HG02970 (cell line): Measurements from ENCODE around the gene AP5M1.
"Not testable (repeated sequence)": the region's sequence is repeated elsewhere in the genome, so short reads cannot be mapped to it uniquely, and the experiment has no call there.

Experiments used
- ATAC-seq: cut with Tn5 transposase; IDR thresholded peaks from one replicate; pipeline ENCODE4 v1.9.1; 2021; ENCODE audit warnings: mild to moderate bottlenecking, moderate library complexity, moderate number of reproducible peaks; ENCODE audit not compliant: unreplicated experiment, low FRiP score

AP5M1 gene, protein sequence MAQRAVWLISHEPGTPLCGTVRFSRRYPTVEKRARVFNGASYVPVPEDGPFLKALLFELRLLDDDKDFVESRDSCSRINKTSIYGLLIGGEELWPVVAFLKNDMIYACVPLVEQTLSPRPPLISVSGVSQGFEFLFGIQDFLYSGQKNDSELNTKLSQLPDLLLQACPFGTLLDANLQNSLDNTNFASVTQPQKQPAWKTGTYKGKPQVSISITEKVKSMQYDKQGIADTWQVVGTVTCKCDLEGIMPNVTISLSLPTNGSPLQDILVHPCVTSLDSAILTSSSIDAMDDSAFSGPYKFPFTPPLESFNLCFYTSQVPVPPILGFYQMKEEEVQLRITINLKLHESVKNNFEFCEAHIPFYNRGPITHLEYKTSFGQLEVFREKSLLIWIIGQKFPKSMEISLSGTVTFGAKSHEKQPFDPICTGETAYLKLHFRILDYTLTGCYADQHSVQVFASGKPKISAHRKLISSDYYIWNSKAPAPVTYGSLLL

DNA sequence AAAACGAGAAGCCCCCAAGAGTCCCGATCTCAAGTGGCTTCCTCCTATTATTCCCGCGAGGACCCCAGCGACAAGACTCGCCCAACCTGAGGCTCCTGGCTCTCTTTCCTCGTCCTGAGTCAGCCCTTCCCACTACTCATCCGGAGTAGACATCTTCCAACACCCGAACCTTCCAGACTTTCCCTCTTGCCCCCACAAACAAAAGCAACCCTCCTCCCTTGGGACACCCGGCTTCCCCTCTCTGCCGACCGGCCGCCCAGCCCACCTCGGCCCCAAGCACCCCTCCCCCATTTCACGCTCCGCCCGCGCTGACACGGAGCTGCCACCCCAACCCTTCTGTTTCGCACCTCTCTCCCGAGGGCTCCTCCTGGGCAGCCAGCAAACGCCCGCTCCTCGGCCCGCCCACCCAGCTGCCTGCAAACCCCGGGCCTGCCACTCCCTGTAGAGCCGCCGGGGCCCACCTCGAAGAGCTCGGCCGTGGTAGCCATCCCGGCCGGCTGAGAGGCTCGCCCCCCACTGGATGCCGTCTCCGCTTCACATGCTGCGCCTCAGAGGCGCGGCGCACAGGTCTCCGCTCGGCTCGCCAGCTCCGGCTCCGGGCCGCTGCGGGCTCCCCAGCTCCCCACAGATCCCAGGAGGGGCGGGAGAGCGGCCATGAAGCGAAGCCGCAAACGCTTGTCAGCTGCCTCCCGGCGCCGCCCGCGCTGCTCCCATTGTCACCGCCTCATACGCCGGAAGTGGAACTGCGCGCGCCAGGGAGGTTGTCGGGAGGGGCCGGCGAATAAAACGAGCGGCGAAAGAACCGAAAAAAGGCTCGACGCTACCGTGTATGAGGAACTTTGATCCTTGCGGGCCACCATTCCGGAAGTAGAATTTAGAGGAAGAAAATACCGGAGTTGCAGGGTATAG, at the start of gene AP5M1, which contains the start of gene EXOC5:
Gene AP5M1 (plus strand): TSS at position 811 of the 909 bp plus-strand sequence. CDS start 344 bp downstream, outside the sequence.
Gene EXOC5 (minus strand): TSS at position 745 of the 909 bp plus-strand sequence. CDS start 257 bp downstream, at position 488.
- ATAC-seq: peak; percentile 86

DNA sequence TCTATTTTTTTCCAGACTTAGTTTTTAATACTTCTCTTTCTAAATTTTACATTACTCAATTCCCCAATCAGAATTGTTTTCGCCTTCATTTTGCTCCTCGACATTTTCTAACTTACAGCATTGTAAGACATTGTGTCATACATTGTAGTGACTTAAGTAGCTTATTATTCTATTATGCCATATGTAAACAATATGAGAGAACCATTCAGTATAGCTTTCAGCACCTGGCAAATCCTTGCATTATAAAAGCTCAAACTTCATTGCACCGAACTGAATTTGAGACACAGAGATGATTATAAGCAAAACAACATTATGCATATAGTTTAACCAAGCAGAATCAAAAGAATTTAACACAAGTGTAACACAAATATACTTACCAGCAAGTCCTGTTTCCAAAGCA, 46.8 kb upstream of the AP5M1 start:
- no peak for ATAC-seq

DNA sequence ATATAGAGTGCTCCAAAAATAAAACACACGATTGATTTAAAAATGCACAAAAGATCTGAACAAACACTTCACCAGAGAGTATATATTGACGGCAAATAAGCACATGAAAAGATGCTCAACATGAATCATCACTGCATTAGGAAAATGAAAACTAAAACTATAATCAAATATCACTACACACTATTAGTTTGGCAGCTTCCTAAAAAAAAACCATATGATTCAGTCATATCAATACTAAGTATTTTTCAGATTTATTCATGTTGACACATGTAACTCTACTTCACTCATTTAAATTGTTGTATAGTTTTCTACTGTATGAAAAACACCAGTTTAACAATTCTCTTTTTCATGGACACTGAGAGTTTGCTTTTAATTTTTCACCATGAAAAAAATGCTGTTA, 41.7 kb upstream of the AP5M1 start:
- ATAC-seq: no peak

DNA sequence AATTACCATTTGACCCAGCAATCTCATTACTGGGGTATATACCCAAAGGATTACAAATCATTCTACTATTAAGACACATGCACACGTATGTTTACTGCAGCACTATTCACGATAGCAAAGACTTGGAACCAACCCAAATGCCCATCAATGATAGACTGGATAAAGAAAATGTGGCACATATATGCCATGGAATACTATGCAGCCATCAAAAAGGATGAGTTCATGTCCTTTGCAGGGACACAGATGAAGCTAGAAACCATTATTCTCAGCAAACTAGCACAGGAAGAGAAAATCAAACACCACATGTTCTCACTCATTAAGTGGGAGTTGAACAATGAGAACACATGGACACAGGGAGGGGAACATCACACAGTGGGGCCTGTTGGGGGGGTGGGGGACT, 40.5 kb upstream of the AP5M1 start:
- ATAC-seq: not testable (repeated sequence)

DNA sequence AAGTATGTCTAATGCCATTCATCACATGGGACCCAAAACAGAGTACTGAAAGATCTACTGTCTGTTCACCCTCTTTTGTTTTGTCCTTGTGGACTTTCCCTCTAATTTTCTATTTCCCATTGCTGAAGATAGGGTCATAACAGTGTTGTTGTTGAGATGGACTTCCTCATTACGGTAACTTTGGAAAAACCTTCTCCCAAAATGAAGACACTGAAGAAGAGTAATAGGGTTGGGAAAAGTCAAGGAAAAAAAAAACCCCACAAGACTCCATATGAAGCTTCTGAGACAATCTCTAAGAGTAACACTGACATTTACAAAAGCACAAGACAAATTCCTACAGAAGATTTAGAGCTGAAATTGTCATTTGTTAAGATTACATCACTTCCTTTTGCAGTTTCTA, 36.8 kb upstream of the AP5M1 start:
- ATAC-seq: no peak

DNA sequence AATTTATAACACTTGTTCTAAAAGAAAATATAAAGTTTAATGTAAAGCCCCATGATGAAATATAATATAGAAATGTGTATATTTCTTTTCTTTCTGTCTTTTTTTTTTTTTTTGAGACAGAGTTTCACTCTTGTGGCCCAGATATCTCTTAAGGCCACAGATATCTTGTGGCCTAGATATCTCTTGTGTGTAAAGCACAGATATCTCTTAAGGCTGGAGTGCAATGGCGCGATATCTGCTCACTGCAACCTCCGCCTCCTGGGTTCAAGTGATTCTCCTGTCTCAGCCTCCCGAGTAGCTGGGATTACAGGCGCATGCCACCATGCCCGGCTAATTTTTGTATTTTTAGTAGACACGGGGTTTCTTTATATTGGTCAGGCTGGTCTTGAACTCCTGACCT, 28.7 kb upstream of the AP5M1 start:
- not testable (repeated sequence) for ATAC-seq

DNA sequence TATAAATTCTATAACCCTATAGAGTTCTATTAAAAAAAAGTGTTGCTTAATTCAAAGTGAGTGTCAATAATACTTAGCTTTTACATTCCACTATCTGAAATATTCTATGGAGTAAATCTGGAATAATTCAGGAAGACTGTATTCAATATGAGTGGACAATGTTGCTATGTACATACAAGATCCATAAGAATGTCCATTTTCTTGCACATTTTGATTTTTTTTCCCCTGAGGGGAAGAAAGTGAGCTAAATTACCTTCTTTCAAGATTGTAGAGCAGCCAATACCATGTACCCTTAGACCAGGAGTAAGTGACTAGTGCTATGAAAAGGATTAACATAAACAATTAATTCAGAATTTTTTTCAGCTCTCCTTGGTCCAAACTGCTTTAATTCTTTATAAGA, 25.5 kb upstream of the AP5M1 start:
- ATAC-seq: no peak

DNA sequence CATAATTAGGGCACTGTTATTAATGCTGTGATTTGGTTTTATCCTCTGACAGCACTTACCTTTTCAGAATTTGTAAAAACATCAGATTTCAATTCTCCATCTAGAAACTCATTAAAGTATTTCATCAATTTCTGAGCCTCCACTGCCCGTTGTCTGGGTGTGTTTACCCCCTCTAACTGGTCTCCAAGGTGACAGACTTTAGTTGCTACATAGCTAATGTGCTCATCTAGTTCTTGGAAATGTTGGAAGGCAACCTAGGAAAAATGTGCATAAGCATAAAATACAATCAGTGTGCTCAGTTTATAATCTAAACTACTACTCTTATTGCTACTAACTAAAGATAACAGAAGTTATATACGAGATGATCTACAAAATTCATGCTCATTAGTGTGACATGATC, 24.7 kb upstream of the AP5M1 start:
- ATAC-seq: no peak

DNA sequence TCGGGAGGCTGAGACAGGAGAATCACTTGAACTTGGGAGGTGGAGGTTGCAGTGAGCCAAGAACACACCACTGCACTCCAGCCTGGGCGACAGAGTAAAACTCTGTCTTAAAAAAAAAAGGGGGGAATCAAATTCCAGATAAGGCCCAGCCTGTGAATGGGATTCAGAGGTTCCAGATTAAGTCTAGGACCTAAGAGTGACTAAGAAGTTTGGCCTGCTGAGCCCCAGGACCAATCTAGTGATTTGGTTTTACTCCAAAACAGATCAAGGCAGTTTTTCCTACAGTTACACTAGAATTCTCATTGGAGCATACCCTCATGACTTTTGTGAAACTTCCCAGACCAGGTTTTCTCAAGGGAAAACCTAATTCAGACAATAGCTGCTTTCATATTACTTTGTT, 22.8 kb upstream of the AP5M1 start:
- ATAC-seq: no peak

DNA sequence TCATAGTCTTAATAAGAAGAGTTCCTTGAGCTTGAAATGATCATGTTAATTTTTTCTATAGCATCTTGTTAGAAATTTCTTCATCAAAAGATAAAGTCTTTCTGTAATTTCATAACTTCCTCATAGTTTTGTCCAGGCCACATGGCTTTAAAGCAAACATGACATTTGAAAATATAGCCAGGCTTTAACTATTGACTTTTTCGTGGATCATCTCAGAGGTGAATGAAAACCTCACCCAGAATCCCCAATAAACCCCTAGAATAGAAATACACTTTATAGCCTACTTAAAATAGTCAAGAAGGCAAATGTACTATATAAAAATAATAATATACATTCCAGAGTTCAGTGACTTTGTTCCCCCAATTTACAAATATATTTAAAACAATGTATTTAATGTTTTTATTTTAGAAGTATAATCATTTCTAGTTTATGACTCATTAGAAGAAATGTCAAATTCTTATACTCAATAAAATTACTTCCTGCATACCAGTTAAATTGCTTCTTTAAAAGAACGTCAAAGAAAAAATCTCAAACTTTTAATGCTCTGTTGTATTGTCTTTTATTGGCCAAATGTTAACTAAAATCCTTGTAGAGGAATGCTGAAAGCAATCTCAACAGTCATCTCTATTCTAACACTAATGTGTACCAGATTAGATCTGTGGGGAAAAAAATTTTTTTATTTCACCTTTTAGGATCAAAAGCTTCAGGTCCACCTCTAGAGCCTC, 21.7 kb upstream of the AP5M1 start:
- ATAC-seq: no peak

DNA sequence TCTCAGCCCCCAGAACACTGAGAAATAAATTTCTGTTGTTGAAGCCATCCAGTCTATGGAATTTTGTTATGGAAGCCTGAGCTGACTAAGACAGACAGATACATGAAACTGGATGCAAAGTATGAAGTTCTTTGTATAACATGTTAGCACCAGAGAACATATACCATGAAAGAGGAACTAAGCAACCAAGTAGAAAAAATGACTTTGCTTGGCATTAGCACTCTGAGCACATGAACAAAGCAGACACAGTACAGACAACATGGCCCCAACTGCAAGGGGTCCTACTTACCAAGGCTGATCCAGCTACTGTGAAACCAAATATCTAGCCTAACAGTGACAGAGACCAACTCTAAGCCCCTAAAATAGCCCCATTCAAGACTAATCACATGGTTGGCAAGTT, 13.9 kb upstream of the AP5M1 start:
- no peak for ATAC-seq

DNA sequence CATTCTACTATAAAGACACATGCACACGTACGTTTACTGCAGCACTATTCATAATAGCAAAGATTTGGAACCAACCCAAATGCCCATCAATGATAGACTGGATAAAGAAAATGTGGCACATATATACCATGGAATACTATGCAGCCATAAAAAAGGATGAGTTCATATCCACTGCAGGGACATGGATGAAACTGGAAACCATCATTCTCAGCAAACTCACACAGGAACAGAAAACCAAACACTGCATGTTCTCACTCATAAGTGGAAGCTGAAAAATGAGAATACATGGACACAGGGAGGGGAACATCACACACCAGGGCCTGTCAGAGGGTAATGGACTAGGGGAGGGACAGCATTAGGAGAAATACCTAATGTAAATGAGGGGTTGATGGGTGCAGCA, 10.6 kb upstream of the AP5M1 start:
- not testable (repeated sequence) for ATAC-seq

DNA sequence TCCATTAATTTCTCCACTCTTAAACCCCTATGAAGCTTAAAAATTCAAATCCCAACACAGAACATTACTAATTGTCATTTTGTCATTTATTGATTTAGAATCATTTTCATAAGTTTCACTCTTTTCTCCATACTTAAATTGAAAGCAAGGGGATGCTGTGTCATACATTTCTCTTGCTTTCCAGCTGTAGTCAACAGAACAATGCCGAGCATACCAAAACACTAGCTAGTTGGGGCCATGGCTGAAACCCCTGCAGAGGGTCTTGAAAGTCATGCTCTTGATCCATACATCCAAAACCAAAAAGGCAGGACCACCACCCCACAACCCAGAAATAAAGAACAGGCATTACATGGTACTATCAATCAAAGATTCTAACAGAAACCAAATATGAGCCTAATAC, 9.1 kb upstream of the AP5M1 start:
- no peak for ATAC-seq

DNA sequence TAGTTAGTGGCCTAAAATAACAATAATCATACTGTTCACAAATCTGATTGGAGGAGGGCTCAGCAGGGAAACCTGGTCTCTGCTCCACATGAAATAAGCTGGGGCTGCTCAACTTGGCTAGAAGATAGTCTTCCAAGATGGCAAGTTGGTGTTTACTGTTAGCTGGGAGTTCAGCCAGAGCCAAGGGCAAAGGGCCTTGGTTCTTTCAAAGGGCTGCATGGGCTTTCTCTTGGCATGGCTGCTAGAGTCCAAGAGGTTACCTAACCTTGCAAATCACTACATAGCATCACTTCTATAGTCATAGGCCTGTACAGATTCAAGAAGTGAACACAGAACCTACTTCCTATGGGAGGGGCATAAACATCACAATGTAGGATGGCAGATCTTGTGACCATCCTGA, 7.2 kb upstream of the AP5M1 start:
- no peak for ATAC-seq

DNA sequence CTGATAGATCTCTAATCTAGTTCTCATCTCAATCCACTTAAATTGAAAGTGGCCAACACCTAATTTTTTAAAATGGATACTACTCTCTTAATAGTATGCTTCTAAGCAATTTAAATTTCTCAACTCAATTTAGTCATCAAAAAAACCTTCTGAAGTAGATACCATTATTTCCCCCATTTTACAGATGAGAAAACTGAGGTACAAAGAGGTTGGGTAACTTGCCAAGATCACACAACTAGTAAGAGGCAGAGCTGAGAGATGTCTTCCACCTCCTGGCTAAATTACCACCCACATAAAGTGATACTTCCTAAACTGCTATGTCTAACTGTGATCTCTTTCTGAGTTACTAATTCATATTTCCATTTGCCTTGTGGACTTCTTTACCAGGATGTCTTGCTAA, 6.7 kb upstream of the AP5M1 start:
- no peak for ATAC-seq

DNA sequence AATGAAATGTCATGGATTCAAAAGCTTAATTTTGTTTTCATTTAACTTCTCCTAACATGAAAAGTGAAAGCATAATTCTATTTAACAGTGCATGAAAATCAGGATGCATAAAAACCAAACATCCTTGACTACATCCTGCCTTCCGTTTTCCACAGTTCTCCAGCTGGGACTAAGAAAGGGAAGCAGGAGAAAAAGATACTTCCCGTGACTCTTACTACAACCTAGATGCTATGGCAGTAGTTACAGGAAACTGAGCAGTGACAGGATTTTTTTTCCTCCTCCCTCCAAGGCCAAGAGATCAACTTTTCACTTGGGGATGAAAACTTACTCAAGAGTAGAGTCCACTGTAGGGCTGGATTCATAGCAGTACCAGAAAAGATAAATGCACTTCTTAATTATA, 2.7 kb upstream of the AP5M1 start:
- no peak for ATAC-seq

DNA sequence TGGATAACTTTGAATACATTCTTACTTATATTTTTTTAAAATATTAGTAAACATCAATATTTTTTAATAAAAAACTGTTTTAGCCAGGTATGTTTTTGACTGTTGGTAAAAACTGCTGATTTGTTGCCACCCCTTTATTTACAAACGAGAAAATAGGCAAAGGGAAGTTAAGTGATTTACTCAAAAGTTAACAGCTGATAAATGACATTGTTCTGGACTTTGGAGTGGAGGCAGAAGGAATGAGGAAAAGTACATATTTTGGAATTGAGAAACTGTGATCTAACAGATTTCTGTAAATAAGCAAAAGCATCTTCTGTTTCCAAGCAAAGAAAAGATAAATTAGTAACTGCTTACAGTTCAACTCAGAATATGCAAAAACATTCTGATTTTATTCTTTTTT, 4.5 kb downstream of the AP5M1 start:
- ATAC-seq: no peak

DNA sequence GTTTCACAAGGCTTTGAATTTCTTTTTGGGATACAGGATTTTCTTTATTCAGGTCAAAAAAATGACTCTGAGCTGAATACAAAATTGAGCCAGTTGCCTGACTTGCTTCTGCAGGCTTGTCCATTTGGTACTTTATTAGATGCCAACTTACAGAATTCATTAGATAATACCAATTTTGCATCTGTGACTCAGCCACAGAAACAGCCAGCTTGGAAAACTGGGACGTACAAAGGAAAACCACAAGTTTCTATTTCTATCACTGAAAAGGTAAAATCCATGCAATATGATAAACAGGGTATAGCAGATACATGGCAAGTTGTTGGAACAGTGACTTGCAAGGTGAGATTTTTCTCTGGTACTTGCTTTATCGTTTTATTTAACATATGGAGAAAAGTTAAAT, 5.8 kb downstream of the AP5M1 start:
- no peak for ATAC-seq

DNA sequence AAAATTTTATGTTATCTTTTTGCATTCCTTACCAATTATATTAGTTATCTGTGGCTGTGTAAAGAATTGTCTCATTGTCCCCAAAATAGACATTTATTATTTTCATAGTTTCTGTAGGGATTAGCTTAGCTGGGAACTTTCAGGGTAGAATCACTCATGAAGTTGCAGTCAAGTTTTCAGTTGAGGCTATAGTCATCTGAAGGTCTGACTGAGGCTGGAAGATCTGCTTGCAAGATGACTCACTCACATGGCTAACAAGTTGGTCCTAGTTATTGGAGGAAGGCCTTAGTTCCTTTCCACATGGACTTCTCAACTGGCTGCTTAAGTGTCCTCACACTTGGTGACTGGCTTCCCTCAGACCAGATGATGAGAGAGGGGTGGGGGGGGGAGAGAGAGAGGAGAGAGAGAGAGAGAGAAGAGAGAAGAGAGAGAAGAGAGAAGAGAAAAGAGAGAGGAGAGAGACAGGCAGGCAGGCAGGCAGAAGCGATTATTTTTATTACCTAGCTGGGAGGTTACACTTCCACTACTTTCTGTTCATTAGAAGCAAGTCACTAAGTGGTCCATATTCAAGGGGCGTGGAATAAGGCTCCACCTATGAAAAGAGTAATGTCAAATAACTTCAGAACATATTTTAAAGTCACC, 6.4 kb downstream of the AP5M1 start:
- no peak for ATAC-seq

DNA sequence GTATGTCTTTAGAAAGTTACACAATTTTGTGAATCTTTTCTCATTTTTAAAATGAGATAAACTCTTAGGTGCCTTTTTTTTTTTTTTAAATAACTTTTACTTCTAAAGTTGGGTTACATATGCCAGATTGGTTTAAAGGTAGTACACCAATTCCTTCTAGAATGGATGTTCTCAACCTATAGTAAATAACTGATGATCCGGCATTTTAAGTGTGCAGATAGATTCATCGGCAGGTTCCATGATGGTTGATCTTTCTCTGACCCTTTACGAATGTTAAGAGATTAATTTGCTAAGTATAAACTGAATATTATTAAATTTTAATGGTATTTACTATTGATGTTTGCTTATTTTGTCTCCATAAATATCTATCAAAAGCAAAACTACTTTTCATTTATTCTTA, 8.3 kb downstream of the AP5M1 start:
- no peak for ATAC-seq
